Activated CD4-positive, alpha-beta T cell treated with anti-CD3 and anti-CD28 coated beads for 24 hours (primary cell): ENCODE measurements around the gene SACM1L.
"Not testable (repeated sequence)": the region's sequence is repeated elsewhere in the genome, so short reads cannot be mapped to it uniquely, and the experiment has no call there.

ENCODE experiments used
- DNase-seq, 2 donors: peaks; one replicate each; pipeline ENCODE4 v3.0.0-alpha.2; 2020; ENCODE audit warnings: low read depth in 2 of 2

Gene SACM1L

GRCh38 chr3:45693941-45694521 is 4.8 kb downstream of the SACM1L start:
- DNase-seq = no peak

DNA sequence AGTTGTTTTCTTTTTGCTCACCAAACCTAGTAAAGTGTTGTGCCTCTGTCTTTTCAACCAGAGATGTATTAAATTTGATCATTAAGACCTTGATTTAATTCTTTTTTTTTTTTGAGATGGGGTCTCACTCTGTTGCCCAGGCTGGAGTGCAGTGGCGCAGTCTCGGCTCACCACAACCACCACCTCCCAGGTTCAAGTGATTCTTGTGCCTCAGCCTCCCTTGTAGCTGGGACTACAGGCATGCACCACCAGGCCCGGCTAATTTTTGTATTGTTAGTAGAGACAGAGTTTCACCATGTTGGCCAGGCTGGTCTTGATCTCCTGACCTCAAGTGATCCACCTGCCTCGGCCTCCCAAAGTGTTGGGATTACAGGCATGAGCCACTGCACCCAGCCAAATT is 6.0 kb downstream of the SACM1L start:
- not testable (repeated sequence) for DNase-seq

DNA sequence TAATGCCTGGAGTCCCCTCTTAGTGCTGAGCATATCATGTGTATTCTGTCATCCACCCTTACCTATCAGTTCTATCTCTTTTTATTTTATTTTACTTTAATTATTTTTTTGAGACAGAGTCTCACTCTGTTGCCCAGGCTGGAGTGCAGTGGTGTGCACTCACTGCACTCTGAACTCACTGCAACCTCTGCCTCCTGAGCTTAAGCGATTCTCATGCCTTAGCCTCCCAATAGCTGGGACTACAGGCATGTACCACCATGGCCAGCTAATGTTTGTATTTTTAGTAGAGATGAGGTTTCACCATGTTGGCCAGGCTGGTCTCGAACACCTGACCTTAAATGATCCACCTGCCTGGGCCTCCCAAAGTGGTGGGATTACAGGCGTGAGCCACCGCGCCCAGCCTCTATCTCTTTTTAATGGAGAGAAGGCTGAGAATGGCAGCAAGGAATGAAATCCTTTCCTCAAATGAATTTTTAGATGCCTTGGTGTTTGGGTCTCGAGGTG is 11.4 kb downstream of the SACM1L start:
- no peak for DNase-seq

DNA sequence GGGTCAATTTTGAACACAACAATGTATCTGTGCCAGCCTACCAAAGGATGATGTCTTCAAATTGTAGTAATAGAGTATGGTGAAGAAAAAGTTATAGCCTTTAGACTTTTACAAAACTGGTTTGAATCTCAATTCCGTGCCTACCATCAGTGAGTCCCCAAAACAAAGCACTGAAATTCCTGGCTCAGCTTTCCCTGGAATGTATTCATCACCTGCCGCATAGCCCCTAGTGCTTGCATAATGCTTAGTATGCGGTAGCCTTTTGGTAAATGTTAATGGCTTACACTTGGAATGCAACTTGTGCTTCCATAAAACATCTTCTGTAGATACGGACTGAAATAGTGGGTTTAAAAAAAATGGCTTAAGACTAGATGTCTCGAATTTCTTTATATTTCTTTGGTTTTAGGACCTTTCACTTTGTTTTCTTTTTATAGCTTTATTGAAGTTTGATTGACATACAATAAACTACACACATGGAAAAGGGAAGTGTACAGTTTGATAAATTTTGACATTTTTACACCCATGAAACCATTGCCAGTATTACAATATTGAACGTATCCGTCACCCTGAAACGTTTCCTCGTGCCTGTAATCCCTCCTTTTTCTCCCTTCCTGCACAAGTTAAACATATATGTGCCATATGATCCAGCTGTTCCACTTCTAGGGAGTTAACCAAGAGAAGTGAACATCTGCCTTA is 12.1 kb downstream of the SACM1L start:
- DNase-seq = no peak

GRCh38 chr3:45704301-45704943 is 15.2 kb downstream of the SACM1L start:
- no peak for DNase-seq

GRCh38 chr3:45705839-45706808 is 16.9 kb downstream of the SACM1L start:
- DNase-seq = no peak

- DNase-seq = no peak
Observed at GRCh38 chr3:45711931-45712330, 22.7 kb downstream of the SACM1L start.

GRCh38 chr3:45712434-45713110 is 23.4 kb downstream of the SACM1L start:
- no peak for DNase-seq

DNA sequence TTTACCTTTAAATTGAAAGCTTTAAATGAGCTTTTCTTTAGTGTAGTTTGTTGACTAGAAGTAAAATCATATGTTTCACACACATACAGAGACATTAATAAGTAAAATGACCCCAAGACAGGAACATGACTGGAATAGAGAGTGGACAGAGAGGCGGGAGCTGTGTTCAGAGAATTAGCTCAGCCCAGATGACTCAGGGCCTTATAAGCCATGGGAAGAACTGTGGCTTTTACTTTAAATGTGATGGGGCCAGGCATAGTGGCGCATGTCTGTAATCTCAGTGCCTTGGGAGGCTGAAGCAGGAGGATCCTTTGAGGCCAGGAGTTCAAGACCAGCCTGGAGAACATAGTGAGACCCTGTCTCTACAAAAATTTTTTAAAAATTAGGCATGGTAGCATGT is 26.7 kb downstream of the SACM1L start:
- no peak for DNase-seq

DNA sequence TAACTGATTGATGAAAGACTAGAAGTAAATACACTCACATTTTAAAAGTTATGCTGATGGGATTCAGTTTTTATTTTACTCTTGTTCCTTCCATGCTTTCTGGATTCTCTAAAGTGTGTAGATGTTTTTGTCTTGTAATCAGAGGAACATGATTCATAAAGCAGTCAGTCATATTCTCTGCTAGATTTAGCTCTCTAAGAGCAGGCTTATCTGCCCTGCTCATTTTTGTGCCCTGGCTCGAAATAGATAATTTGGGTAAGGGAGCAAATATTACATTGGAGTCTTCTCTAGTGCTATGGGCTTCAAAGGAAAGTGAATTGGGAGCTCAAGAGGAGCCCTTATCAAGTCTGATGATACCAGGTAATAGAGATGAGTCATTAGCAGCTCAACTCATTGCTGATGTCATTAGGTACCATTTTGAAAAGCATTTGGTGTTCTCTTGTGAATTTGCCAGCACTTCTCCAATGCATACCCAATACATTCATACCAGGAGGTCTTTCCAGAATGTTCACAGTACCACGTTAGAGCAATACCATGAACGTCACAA is 27.7 kb downstream of the SACM1L start:
- DNase-seq = no peak

- DNase-seq = no peak
Observed at GRCh38 chr3:45719655-45720487, 30.7 kb downstream of the SACM1L start.

DNA sequence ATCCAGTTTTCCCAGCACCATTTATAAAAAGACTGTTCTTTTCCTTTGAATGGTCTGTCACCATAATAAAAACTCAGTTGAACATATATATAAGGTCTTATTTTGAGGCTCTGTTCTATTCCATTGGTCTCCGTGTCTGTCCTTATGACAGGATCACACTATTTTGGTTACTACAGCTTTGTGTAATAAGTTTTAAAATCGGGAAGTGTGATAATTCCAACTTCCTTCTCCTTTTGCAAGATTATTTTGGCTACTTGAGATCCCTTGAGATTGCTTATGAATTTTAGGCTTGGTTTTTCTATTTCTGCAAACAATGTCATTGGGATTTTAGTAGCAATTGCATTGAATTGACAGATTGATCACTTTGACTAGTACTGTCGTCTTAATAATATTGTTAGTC is 35.7 kb downstream of the SACM1L start:
- DNase-seq = no peak

GRCh38 chr3:45729614-45730013 is 40.4 kb downstream of the SACM1L start:
- DNase-seq = no peak

GRCh38 chr3:45730409-45731154 is 41.4 kb downstream of the SACM1L start:
- DNase-seq = no peak

DNA sequence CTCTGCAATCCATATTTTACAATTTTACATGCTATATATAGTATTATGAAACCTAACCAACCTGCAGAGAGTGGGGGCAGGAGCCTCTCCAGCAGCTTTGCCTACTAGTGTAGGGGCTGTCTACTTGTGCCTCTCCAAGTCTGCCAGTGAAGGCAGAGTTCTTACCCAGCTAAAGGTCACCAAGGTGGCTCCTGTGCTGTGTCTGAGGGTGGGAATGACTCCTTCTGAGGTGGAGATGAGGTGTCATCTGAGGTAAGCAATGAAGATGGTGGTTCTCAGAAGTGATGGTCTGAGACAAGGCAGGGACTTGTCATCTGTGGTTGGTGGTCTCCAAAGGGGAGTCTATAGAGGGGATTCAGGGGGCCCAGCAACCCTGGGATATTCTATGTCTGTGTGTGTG is 47.5 kb downstream of the SACM1L start:
- DNase-seq = no peak

- no peak for DNase-seq
Observed at GRCh38 chr3:45737234-45737633, 48.0 kb downstream of the SACM1L start.

DNA sequence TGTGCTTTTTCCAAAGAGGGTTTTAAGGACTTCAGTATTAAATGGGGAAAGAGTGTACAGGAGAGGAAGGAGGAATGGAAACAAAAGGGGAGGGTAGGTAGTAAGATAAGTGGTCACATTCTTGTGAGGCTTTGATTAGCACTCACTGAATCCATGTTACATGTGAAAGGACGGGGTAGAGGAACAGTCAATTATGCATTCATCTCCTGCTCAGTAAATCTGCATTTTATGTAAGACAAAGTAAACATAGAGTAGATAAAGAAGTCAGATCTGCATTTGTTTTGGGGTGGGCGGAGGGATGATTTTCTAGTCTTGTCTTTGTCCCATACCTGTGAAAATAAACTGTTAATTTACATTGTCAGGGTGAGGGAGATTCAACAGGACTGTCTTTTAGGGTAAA is 50.8 kb downstream of the SACM1L start:
- no peak for DNase-seq

GRCh38 chr3:45741247-45741646 is 52.1 kb downstream of the SACM1L start:
- no peak for DNase-seq

DNA sequence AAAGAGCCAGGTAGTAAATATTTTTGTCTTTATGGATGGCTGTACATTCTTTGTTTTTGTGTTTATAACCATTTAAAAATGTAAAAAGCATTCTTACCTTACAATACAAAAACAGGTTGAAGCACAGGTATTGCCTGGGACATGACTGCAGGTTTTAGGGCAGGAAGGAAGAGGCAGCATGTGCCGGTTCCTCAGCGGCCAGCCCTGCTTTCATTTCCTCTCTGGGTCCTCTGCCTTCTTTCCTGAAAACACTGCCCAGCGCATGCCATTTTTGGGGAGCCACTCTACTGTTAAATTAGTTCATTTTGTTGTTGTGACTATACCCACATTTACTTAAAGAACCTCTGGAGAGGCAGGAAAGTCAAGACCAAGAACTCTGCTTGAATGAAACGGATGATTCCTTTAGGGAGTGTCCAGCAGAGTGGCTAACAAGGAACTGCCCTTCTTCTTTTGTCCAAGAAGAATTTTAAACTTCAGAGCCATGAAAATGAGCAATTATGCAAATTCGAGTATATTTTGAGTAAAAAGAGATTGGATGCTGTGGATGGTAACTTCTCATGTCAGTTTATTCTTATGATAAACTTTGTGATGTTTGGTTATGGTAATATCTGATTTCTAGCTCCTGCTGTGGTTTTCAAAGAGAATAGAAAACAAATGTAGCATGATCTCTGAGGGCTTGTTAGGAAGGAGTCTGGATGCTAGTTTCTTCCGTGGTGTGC is 52.7 kb downstream of the SACM1L start:
- DNase-seq = no peak
